ENCODE measurements around the gene TRMT112.

TRMT112 gene

GRCh38 chr11:64268025-64268892 is 49.1 kb downstream of the TRMT112 start:
- DNase-seq: no peak

- DNase-seq: no peak
These were observed 50.0 kb downstream of the TRMT112 start for GRCh38 chr11:64267207-64267945.
